Prostate gland (tissue), 2 donors: ENCODE measurements around the gene GRIK5. TPM values are rescaled to one million over a fixed set of nuclear protein-coding genes. Genes with fewer than 3 reads are reported as not detected.

Experiments used
- DNase-seq: peaks from one replicate; pipeline ENCODE4 v3.0.0-alpha.2; 2019; ENCODE audit warnings: low spot score
- H3K27ac ChIP-seq, 2 donors: fragments of 200-600 bp; sonication (generic); 2 replicates each; pipeline ENCODE4 v1.5.1; 2017 to 2019
- H3K27me3 ChIP-seq: fragments of 200-600 bp; sonication (generic); replicated peaks from 2 replicates; pipeline ENCODE4 v1.5.1; 2019; ENCODE audit not compliant: insufficient read depth
- H3K36me3 ChIP-seq, 2 donors: fragments of 200-600 bp; sonication (generic); 1 replicate in 1 of 2; 2 replicates in 1 of 2; pipeline versions ENCODE4 v1.5.1 to v1.8.1; 2017 to 2019
- H3K4me1 ChIP-seq: fragments of 200-600 bp; sonication (generic); replicated peaks from 2 replicates; pipeline ENCODE4 v1.5.1; 2019
- H3K4me3 ChIP-seq, 2 donors: fragments of 200-600 bp; sonication (generic); 2 replicates each; pipeline ENCODE4 v1.5.1; 2017 to 2019
- H3K9me3 ChIP-seq: fragments of 200-600 bp; sonication (generic); 2 replicates; pipeline ENCODE4 v1.5.1; 2017
- CTCF ChIP-seq, 4 experiments: fragments of 200-600 bp in 2 of 4; fragments of 450-650 bp in 2 of 4; sonication (generic) in 2 of 4; IDR thresholded peaks; 1 replicate in 3 of 4; 2 replicates in 1 of 4; pipeline ENCODE4 v1.5.1; 2016 to 2019; ENCODE audit warnings: antibody characterized with exemption in 4 of 4, mild to moderate bottlenecking in 2 of 4, moderate library complexity in 2 of 4
- POLR2A ChIP-seq: fragments of 450-650 bp; IDR thresholded peaks from one replicate; pipeline ENCODE4 v1.6.1; 2016; ENCODE audit warnings: antibody characterized with exemption, mild to moderate bottlenecking
- POLR2AphosphoS5 ChIP-seq: sonication (generic); formaldehyde crosslinking; IDR thresholded peaks from one replicate; pipeline ENCODE4 v1.6.1; 2017; ENCODE audit warnings: antibody characterized with exemption
- WGBS: methylation state at CpG from one replicate; pipeline ENCODE4 v1.1.5; 2018; 5-methylcytosine and 5-hydroxymethylcytosine counted together
- intact Hi-C: fragments of 100-400 bp; cut with DNase I; formaldehyde crosslinking; loops from one replicate; pipeline ENCODE4 v1.14.2; 2022
- total RNA-seq, 2 donors: library from RNA; depleted of rRNA; stranded (reverse); fragments of >200 nt; gene quantifications; one replicate each; pipeline ENCODE4 v1.1.0, GENCODE V29; 2016

GRIK5 gene
- total RNA-seq, 2 donors from 2014 or later, result 1.3 to 25.2 TPM

GRCh38 chr19:42010245-42011126 lies 59.5 kb downstream of the GRIK5 start:
- no peak overlapping the region for H3K4me3 ChIP-seq
- no peaks in the 10 kb centered on the region for H3K36me3 ChIP-seq
- 83% methylated on average over 11 of the region's 11 CpGs for WGBS
- intact Hi-C loops, result no loop called here
- H3K9me3 ChIP-seq, result no peaks in the 10 kb centered on the region
- H3K27me3 ChIP-seq, result no peaks in the 10 kb centered on the region
- no peak for DNase-seq
- no peak overlapping the region for H3K27ac ChIP-seq
- no peaks in the 10 kb centered on the region for H3K4me1 ChIP-seq
- TF ChIP-seq POLR2AphosphoS5 (no peak), POLR2A (no peak), CTCF (IDR thresholded peaks at IDR 0.05) (no peak)

GRCh38 chr19:42006569-42006968 lies 63.4 kb downstream of the GRIK5 start:
- Histone ChIP-seq H3K27me3 (peaks cover 1% of the 10 kb centered on the region), H3K4me1 (no peaks in the 10 kb centered on the region), H3K36me3 (no peaks in the 10 kb centered on the region), H3K9me3 (no peaks in the 10 kb centered on the region), H3K4me3 (no peak overlapping the region), H3K27ac (no peak overlapping the region)
- intact Hi-C loops, result no loop called here
- WGBS, result 87% methylated on average over 13 of the region's 13 CpGs
- no peak for TF ChIP-seq CTCF (IDR thresholded peaks at IDR 0.05)
- TF ChIP-seq POLR2AphosphoS5, result no peak
- no peak for TF ChIP-seq POLR2A
- DNase-seq, result no peak

GRCh38 chr19:42005504-42005903 lies 64.5 kb downstream of the GRIK5 start:
- WGBS, result 96% methylated on average over 22 of the region's 22 CpGs
- no peak overlapping the region for H3K27ac ChIP-seq
- H3K27me3 ChIP-seq, result peaks cover 5% of the 10 kb centered on the region
- no peak for DNase-seq
- no peaks in the 10 kb centered on the region for H3K4me1 ChIP-seq
- intact Hi-C loops, result no loop called here
- H3K4me3 ChIP-seq, result no peak overlapping the region
- H3K36me3 ChIP-seq, result no peaks in the 10 kb centered on the region
- TF ChIP-seq POLR2A (no peak), POLR2AphosphoS5 (no peak), CTCF (IDR thresholded peaks at IDR 0.05) (no peak)
- no peaks in the 10 kb centered on the region for H3K9me3 ChIP-seq

GRCh38 chr19:42003506-42004294 lies 66.3 kb downstream of the GRIK5 start:
- no peak overlapping the region for H3K4me3 ChIP-seq
- H3K9me3 ChIP-seq, result no peaks in the 10 kb centered on the region
- no peaks in the 10 kb centered on the region for H3K4me1 ChIP-seq
- H3K27me3 ChIP-seq, result peaks cover 5% of the 10 kb centered on the region
- intact Hi-C loops, result no loop called here
- no peak overlapping the region for H3K27ac ChIP-seq
- TF ChIP-seq POLR2AphosphoS5 (no peak), POLR2A (no peak), CTCF (IDR thresholded peaks at IDR 0.05) (no peak)
- H3K36me3 ChIP-seq, result no peaks in the 10 kb centered on the region
- WGBS, result 83% methylated on average over 21 of the region's 21 CpGs
- no peak for DNase-seq
